ENCODE results near the gene RERE. TPM values are rescaled to one million over a fixed set of nuclear protein-coding genes. Genes with fewer than 3 reads are reported as not detected.

The RERE gene
- total RNA-seq, 2 donors from 2014 or later = 144 to 174 TPM

GRCh38 chr1:8670371-8670818, 147.0 kb downstream of the RERE start:
- no peak for DNase-seq (ENCODE audit: low spot score)
- ATAC-seq (ENCODE audit: insufficient number of reproducible peaks, low FRiP score, low read depth) = no peak
- H3K27me3 ChIP-seq (replicated peaks; ENCODE audit: insufficient read depth) = no peaks in the 10 kb centered on the region
- peaks cover 0 to 30% of the 10 kb centered on the region in 2 donors for H3K4me1 ChIP-seq (ENCODE audit: control insufficient read depth in 1 of 2, low read depth in 2 of 2)
- TF ChIP-seq CTCF (IDR thresholded peaks at IDR 0.05) = no peak
- H3K4me3 ChIP-seq = no peak overlapping the region
- no peaks in the 10 kb centered on the region for H3K9me3 ChIP-seq
- H3K27ac ChIP-seq = no peak overlapping the region
- H3K36me3 ChIP-seq = no peaks in the 10 kb centered on the region

DNA sequence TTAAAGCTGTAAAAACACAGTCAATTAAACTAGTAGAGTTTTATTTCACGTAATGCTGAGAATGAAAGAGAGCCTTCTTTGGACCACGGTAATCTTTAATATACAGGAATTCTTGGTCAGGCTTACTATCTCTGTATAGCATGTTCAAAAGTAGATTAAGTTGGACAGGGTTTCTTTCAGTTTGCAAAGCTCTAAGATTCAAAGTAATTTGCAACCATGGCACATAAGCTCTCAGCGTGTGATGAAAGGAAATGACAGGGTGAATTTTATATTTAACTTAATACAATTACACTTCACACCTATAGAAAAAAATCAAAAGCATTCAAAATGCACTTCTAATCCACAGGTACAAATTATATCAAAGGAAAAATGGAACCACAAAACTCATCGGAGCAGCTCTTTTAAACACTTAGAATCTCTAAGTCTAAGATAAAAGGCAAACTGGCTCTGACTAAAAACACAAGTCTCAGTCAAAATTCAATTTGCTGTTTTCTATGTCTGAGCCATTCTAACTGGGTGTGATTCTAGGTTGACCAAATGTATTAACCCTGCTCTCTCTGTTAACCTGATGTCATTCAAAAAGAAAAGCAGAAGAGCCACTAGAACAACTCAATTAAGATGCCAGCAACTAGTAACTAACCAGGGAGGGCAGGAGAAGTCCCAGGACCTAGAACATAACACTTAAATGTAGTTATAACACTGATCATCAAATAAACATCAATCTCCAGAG, 147.7 kb downstream of the RERE start:
- no peak overlapping the region for H3K27ac ChIP-seq

DNA sequence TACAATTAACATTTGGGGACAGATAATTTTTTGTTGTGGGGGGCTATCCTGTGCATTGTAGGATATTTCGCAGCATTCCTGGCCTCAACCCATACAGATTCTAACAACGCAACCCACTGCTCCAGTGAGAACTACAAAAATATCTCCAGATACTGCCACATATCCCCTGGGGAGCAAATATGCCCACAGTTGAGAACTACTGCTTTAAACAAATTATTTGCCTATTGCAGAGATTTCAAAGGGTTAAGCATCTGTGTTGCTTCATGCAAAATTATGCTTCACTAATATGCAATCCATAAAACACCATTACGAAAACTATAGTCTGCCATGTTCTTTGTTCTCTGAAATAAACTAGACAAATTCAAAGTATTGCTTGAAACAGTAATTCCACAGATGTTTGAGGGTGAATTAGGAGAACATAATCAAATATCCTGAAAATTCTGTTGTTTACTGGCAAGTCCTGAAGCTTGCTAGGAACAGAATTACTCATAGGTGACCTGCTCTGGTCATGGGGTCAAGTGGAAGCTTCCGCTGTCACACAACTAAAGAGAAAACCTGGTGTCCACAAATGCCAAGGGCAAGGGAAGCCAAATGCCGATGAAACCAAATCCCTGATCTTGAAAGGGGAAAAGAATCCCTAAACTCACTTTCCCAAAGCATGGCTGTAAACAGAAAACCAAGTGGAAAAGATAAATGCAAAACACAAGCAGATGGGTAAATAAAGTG, 149.4 kb downstream of the RERE start:
- Histone ChIP-seq H3K4me1 (ENCODE audit: control insufficient read depth in 1 of 2, low read depth in 2 of 2) (peaks cover 0 to 40% of the 10 kb centered on the region in 2 donors), H3K4me3 (no peak overlapping the region), H3K27me3 (replicated peaks; ENCODE audit: insufficient read depth) (no peaks in the 10 kb centered on the region), H3K36me3 (no peaks in the 10 kb centered on the region), H3K27ac (no peak overlapping the region), H3K9me3 (no peaks in the 10 kb centered on the region)
- ATAC-seq (ENCODE audit: insufficient number of reproducible peaks, low FRiP score, low read depth) = no peak
- DNase-seq (ENCODE audit: low spot score) = no peak
- TF ChIP-seq CTCF (IDR thresholded peaks at IDR 0.05) = no peak

More for the DNA sequence above, 147.7 kb downstream of the RERE start:
- Histone ChIP-seq H3K9me3 (no peaks in the 10 kb centered on the region), H3K27me3 (replicated peaks; ENCODE audit: insufficient read depth) (no peaks in the 10 kb centered on the region), H3K4me1 (ENCODE audit: control insufficient read depth in 1 of 2, low read depth in 2 of 2) (peaks cover 0 to 30% of the 10 kb centered on the region in 2 donors), H3K4me3 (no peak overlapping the region), H3K36me3 (no peaks in the 10 kb centered on the region)
- no peak for ATAC-seq (ENCODE audit: insufficient number of reproducible peaks, low FRiP score, low read depth)
- no peak for TF ChIP-seq CTCF (IDR thresholded peaks at IDR 0.05)
- DNase-seq (ENCODE audit: low spot score) = no peak

GRCh38 chr1:8666389-8667167, 150.9 kb downstream of the RERE start:
- ATAC-seq (ENCODE audit: insufficient number of reproducible peaks, low FRiP score, low read depth) (no peak), DNase-seq (ENCODE audit: low spot score) (no peak)
- Histone ChIP-seq H3K36me3 (no peaks in the 10 kb centered on the region), H3K4me1 (ENCODE audit: control insufficient read depth in 1 of 2, low read depth in 2 of 2) (peaks cover 10 to 50% of the 10 kb centered on the region in 2 donors), H3K27me3 (replicated peaks; ENCODE audit: insufficient read depth) (no peaks in the 10 kb centered on the region), H3K27ac (no peak overlapping the region), H3K4me3 (no peak overlapping the region), H3K9me3 (no peaks in the 10 kb centered on the region)
- no peak for TF ChIP-seq CTCF (IDR thresholded peaks at IDR 0.05)

DNA sequence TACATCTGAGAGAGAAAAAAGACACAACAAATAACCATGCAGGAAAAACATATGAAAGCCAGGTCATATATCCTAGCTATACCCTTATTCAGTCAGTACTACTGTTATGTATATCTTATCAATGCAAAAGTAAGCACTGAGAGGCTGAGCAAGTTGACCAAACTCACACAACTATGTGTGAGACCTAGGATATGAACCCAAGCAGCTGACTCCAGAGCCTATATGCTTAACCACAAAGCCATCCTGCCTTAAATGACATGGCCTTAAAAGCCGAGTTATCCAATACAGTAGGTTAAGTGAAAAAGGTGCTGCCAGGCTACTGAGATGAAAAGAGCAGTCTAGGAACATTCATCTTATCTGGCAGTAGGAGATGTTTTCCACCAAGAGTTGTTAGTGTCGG, 151.6 kb downstream of the RERE start:
- Histone ChIP-seq H3K27me3 (replicated peaks; ENCODE audit: insufficient read depth) (no peaks in the 10 kb centered on the region), H3K4me3 (no peak overlapping the region), H3K36me3 (no peaks in the 10 kb centered on the region), H3K9me3 (no peaks in the 10 kb centered on the region), H3K27ac (no peak overlapping the region), H3K4me1 (ENCODE audit: control insufficient read depth in 1 of 2, low read depth in 2 of 2) (peaks cover 17 to 51% of the 10 kb centered on the region in 2 donors)
- no peak for DNase-seq (ENCODE audit: low spot score)
- no peak for ATAC-seq (ENCODE audit: insufficient number of reproducible peaks, low FRiP score, low read depth)
- TF ChIP-seq CTCF (IDR thresholded peaks at IDR 0.05) = no peak
